GM18870 (cell line): Measurements from ENCODE around the gene SH3PXD2A.
"Not testable (repeated sequence)": the region's sequence is repeated elsewhere in the genome, so short reads cannot be mapped to it uniquely, and the experiment has no call there.

Source experiments
- ATAC-seq: cut with Tn5 transposase; IDR thresholded peaks from one replicate; pipeline ENCODE4 v1.9.1; 2021; ENCODE audit warnings: moderate library complexity; ENCODE audit not compliant: unreplicated experiment

SH3PXD2A gene

DNA sequence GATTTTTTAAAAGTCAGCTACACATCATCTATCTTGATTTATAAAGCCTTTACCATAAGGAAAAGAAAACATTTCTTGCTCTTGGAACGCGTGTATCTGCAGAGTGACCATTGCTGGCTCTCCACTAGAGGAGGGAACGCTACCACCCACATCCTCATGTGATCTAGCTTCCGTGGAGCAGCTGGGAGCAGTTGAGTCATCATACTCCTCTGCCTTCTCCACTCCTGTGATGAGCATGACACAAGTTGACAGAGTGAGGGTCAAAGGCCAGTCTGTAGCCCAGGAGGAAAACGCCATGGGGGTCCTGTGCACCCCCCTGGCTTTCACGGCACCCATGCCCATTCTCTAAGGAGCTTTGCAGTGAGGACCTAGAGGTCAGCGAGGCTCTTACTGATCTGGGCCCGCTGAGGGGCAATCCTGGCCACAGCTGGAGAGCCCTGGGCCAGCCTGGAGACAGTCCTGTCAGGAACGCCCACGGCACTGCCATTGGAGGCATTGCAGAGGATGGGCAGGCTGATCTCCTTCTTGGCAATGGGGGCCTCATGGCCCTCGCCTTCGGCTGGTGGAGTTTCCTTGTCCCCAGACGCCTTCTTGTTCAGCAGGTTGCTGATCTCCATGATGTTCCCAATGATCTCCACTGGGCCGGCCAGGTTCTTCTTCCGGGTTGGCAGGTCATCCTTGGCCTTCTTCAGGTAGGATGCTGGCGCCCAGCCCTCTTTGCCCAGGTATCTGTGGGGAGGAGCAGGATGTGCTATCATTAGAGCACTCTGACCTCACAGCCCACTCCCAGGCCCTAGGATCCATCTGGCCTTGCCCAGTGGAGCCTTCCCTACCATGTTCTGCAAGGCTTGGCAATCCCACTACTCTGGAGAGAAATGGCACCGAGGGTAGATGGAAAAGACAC is 242.7 kb downstream of the SH3PXD2A start:
- no peak for ATAC-seq

GRCh38 chr10:103610921-103611511 is 244.4 kb downstream of the SH3PXD2A start:
- no peak for ATAC-seq

DNA sequence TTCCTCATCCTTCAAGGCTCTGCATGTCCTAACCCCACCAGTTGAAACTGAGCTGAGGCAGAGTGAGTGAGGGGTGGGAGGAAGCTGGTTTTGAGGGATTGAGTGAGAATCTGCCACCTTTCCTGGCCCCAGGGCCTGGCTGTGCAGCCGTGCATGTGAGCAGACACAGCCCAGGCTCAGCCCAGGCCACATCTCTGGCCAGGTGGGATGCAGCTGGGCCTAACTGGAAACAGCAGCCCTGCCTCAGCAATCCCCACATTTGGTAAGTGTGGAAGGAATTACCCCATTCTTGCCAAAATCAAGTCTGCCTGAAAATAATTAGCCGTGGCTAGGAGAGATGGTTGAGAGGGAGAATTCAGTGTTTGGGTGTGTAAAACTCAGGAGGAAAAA is 245.3 kb downstream of the SH3PXD2A start:
- ATAC-seq, result no peak

DNA sequence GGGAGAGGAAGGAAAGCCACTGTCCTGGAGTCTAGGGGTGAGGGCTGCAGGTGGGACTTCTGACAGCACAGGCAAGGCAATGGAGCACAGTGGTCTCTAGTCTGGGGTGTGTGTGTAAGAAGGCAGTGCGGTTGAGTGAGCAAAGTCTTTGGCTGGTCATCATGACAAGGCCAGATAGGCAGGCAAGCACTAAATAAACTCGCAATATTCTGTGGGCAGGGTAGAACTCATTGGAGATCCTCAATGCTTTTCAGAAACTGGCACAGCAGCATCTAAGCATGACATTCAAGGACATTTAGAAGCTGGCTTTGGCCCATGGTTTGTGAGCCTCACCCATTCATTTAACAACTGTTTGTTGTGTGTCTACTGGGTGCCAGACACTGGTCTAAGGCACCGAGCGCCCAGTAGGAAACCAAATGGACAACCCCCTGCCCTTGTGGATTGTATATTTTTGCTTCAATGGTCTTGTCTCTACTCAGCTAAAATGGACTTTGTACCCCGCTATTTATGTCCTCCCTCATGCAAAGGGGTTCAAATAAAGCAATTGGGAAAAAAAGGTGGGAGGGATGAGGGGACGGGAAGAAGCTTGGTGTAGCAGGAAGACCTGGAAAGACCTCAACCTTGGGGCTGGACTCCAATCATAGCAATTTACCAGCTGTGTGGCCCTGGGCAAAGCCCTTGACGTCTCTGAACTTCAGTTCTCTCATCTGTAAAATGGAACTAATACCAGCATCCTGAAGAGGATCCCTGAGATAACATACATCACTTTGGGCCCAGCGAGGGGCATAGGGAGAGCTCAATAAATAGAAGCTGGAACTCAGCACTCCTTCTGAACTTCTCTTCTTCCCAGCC is 245.9 kb downstream of the SH3PXD2A start:
- ATAC-seq, result no peak

GRCh38 chr10:103608056-103608455 is 247.3 kb downstream of the SH3PXD2A start:
- ATAC-seq, result not testable (repeated sequence)

- not testable (repeated sequence) for ATAC-seq
Measured at GRCh38 chr10:103607051-103607450, 248.3 kb downstream of the SH3PXD2A start.

GRCh38 chr10:103606097-103606438 is 249.3 kb downstream of the SH3PXD2A start:
- ATAC-seq, result not testable (repeated sequence)

- no peak for ATAC-seq
Measured at GRCh38 chr10:103605359-103606096, 249.8 kb downstream of the SH3PXD2A start.

GRCh38 chr10:103603382-103603781 is 252.0 kb downstream of the SH3PXD2A start:
- no peak for ATAC-seq

GRCh38 chr10:103602852-103603155 is 252.6 kb downstream of the SH3PXD2A start:
- no peak for ATAC-seq

- no peak for ATAC-seq
Measured at GRCh38 chr10:103602028-103602851, 253.1 kb downstream of the SH3PXD2A start.

DNA sequence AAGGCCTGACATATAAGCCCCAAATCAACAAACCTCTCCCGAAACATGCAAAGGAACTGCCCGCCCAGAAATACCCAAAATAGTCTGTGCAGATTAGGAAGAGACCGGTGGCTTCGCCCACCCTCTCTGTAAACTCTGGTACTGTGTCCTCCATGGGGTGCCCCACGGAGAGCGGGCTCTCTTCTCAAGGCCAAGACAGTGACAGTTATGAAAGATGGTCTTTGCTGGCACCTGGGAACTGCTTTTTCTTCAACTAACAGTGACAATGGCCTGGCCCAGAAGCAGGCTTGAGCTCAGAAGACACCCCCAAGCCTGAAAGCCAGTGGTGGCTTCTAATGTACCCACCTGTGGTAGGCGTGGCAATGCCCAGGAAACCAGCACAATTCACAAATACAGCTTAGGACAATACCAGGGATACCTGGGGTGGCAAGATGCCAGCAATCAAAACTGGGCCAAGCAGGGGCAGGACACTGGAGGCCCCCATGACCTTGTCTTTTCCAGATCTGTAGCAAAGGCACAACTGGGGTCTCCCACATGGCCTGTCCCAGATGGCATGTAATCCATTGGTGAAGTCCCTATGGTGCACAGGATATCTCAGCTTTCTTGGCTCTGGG is 254.3 kb downstream of the SH3PXD2A start:
- ATAC-seq, result no peak

GRCh38 chr10:103600325-103600724 is 255.1 kb downstream of the SH3PXD2A start:
- ATAC-seq, result no peak

DNA sequence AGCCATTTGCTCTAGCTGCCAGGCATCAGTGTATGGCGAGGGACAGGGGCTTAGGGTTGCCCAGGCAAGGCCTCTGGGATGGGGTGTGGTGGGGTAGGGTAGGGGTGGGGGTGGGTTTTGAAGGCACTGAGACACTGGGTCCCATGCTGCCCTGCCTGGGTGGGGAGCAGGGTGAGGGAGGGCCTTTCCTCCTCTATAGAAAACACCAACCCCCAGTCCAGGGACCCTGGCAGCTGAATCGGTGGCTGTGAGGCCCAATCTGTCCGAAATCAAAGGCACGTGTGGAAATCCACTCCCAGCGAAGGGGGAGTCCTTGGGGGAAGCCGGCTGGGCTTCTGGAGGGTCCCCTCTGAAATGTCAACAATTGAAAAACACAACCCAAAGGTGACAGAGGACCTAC is 255.5 kb downstream of the SH3PXD2A start:
- no peak for ATAC-seq

GRCh38 chr10:103599211-103599610 is 256.2 kb downstream of the SH3PXD2A start:
- no peak for ATAC-seq

DNA sequence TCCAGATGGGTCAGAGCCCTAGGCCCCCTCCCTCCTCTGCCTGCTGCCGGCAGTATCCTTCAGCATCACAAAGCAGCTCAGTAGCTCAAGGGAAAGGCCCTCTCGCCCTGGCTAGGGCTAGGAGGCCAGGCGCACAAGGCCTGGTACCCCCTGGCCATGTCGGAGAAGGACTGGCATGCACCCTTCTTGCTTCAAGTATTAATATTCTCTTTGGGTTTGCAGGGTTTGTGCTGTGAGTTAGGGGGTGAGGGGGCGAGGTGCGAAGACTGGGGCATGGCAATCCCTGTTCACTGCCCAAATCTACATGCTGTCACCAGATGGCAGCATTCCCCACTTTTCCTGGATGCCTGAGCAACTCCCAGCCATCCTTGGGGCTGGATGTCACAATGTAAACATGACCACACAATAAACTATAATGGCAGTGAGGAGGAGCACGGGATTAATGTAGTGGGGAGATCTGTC is 256.7 kb downstream of the SH3PXD2A start:
- ATAC-seq, result no peak

- ATAC-seq, result no peak
Measured at GRCh38 chr10:103597003-103597402, 258.4 kb downstream of the SH3PXD2A start.

DNA sequence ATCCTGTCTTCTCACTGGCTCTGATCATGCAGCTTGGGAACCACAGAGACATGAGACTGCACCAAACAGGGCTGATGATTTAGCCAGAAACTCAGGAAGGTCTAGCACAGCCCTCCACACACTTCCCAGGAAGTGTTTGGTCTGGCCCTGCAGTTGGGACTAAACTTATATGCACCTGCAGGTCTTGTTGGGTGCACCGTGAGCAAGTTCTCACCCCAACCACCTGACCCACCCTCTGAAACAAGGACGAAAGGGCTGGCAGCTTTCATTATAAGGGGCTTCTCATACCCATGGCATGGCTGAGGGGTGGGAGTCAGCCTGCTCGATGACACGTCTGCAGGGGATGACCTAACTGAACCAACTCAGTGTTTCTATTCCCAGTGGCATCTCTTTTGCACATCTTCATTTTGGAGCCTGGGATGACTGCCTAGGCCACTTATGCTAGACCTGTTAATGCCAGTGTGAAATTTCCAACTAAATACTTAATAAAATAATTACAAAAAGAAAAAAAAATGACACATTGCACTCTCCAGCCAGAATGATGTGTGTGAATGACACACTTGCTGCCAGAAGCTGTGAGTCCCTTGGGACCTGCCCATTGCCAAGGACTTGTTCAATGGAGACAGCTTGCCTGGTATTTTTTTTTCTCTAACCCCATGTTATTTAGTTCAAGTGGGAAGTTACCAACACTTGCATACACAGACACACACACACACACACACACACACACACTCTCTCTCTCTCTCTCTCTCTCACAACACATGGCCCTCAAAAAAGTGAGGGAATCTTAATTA is 259.2 kb downstream of the SH3PXD2A start:
- no peak for ATAC-seq

GRCh38 chr10:103593022-103593570 is 262.3 kb downstream of the SH3PXD2A start:
- no peak for ATAC-seq
